Neural progenitor cell (in vitro differentiated cells): Measurements from ENCODE around the gene CRACR2B. TPM values are rescaled to one million over a fixed set of nuclear protein-coding genes. Genes with fewer than 3 reads are reported as not detected.

Experiments
- DNase-seq: peaks from one replicate; pipeline ENCODE4 v3.0.0-alpha.2; 2016; ENCODE audit warnings: low spot score
- H2AFZ ChIP-seq: fragments of 200-600 bp; sonication (generic); replicated peaks from 2 replicates; pipeline ENCODE4 v1.6.1; 2016; ENCODE audit warnings: antibody characterized with exemption
- H3F3A ChIP-seq: fragments of 200-600 bp; sonication (generic); 2 replicates; pipeline ENCODE4 v1.6.1; 2016; ENCODE audit warnings: antibody characterized with exemption, low read depth
- H3K27ac ChIP-seq: fragments of 200-600 bp; sonication (generic); 2 replicates; pipeline ENCODE4 v1.5.1; 2016; ENCODE audit warnings: mild to moderate bottlenecking
- H3K27me3 ChIP-seq: fragments of 200-600 bp; sonication (generic); 2 replicates; pipeline ENCODE4 v1.6.1; 2016; ENCODE audit warnings: mild to moderate bottlenecking, moderate library complexity
- H3K36me3 ChIP-seq: fragments of 200-600 bp; sonication (generic); 2 replicates; pipeline ENCODE4 v1.5.1; 2016
- H3K4me1 ChIP-seq: fragments of 200-600 bp; sonication (generic); 2 replicates; pipeline ENCODE4 v1.6.1; 2016; ENCODE audit warnings: mixed run types
- H3K4me2 ChIP-seq: fragments of 200-600 bp; sonication (generic); 2 replicates; pipeline ENCODE4 v1.6.1; 2016
- H3K4me3 ChIP-seq: fragments of 200-600 bp; sonication (generic); 2 replicates; pipeline ENCODE4 v1.5.1; 2016
- H3K79me2 ChIP-seq: fragments of 200-600 bp; sonication (generic); 2 replicates; pipeline ENCODE4 v1.6.1; 2016; ENCODE audit warnings: low read depth
- H3K9ac ChIP-seq: fragments of 200-600 bp; sonication (generic); 2 replicates; pipeline ENCODE4 v1.6.1; 2016
- H3K9me3 ChIP-seq: fragments of 200-600 bp; sonication (generic); 2 replicates; pipeline ENCODE4 v1.5.1; 2016; ENCODE audit warnings: low read depth
- H4K20me1 ChIP-seq: fragments of 200-600 bp; sonication (generic); 2 replicates; pipeline ENCODE4 v1.6.1; 2016; ENCODE audit warnings: low read depth
- H3K27ac Mint-ChIP-seq: 3 replicates; pipeline ENCODE4 v1.8.0; 2021; ENCODE audit warnings: mixed read lengths
- H3K27me3 Mint-ChIP-seq: 2 replicates; pipeline ENCODE4 v1.8.0; 2022; ENCODE audit warnings: low read depth, mild to moderate bottlenecking, inconsistent platforms, moderate library complexity, mixed read lengths; ENCODE audit not compliant: insufficient read depth
- H3K36me3 Mint-ChIP-seq: 3 replicates; pipeline ENCODE4 v1.8.0; 2021; ENCODE audit warnings: mixed read lengths
- H3K4me1 Mint-ChIP-seq: 3 replicates; pipeline ENCODE4 v1.8.0; 2021; ENCODE audit warnings: mixed read lengths
- H3K4me3 Mint-ChIP-seq: 3 replicates; pipeline ENCODE4 v1.8.0; 2021; ENCODE audit warnings: mild to moderate bottlenecking, moderate library complexity, mixed read lengths
- H3K9me3 Mint-ChIP-seq: 3 replicates; pipeline ENCODE4 v1.8.0; 2020; ENCODE audit warnings: mixed read lengths
- EZH2 ChIP-seq: fragments of 200-600 bp; sonication (generic); IDR thresholded peaks from 2 replicates; pipeline ENCODE4 v1.6.1; 2017; ENCODE audit warnings: antibody characterized with exemption, mild to moderate bottlenecking, moderate library complexity
- EZH2phosphoT487 ChIP-seq: fragments of 200-600 bp; sonication (generic); IDR thresholded peaks from 2 replicates; pipeline ENCODE4 v1.6.1; 2017; ENCODE audit warnings: antibody characterized with exemption
- total RNA-seq: library from RNA; depleted of rRNA; stranded (reverse); fragments of >200 nt; gene quantifications from 2 replicates; pipeline ENCODE4 v1.2.3, GENCODE V29; 2015; ENCODE audit warnings: low replicate concordance
- TF ChIP-seq, protein P1 (sequence below): fragments of 200-600 bp; sonication (generic); IDR thresholded peaks from 2 replicates; pipeline ENCODE4 v1.5.1; 2017; ENCODE audit warnings: antibody characterized with exemption, mild to moderate bottlenecking

Gene CRACR2B
- total RNA-seq, 1 donor from 2014 or later = 3.9 TPM

DNA sequence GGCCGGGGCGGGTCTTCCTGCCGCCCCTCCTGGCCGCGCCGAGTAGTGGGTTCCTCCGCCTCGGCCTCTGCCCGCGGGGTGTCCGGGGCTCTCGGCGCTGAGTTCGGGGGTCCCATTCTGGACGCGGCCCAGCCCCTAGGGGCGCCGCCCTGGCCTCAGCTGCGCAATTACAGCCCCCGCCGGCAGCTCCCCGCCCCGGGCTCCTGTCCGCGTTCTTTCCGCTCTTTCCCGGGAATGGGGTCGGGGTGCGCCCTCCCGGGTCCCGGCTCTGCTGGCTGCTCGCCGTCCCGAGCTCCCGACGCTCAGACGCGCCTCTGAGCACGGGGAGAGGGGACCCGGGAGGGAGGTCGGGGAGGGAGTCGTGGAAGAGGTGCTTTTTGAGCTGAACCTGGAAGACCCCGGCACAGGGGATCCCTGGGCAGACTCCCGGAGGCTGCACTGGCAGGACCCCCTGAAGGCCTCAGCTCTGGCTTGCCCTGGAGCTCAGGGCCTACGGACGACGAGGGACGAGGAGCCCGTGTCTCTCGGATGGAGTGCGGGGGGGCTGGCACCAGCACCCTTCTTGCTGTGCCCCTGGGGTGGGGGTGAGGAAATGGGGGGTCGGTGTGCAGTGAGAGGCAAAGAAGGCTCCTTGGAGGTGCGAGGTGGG, 15.5 kb downstream of the CRACR2B start:
- Mint-ChIP-seq H3K4me3 (peak overlapping the region; percentile 85), H3K9me3 (no peaks in the 10 kb centered on the region), H3K27ac (peak overlapping the region; percentile 17), H3K4me1 (peaks cover 33% of the 10 kb centered on the region), H3K27me3 (peaks cover 11% of the 10 kb centered on the region), H3K36me3 (peaks cover 3% of the 10 kb centered on the region)
- Histone ChIP-seq H3K4me3 (peak overlapping the region; percentile 96), H3K36me3 (no peaks in the 10 kb centered on the region), H3K4me2 (peak overlapping the region; percentile 97), H3K9ac (peak overlapping the region; percentile 21), H3K9me3 (no peaks in the 10 kb centered on the region), H3F3A (peaks cover 40% of the 10 kb centered on the region), H3K4me1 (peaks cover 30% of the 10 kb centered on the region), H4K20me1 (peaks cover 36% of the 10 kb centered on the region), H2AFZ (peak overlapping the region; percentile 94), H3K79me2 (peaks cover 23% of the 10 kb centered on the region), H3K27me3 (peaks cover 11% of the 10 kb centered on the region), H3K27ac (no peak overlapping the region)
- no peak for TF ChIP-seq EZH2phosphoT487
- TF ChIP-seq, protein P1, sequence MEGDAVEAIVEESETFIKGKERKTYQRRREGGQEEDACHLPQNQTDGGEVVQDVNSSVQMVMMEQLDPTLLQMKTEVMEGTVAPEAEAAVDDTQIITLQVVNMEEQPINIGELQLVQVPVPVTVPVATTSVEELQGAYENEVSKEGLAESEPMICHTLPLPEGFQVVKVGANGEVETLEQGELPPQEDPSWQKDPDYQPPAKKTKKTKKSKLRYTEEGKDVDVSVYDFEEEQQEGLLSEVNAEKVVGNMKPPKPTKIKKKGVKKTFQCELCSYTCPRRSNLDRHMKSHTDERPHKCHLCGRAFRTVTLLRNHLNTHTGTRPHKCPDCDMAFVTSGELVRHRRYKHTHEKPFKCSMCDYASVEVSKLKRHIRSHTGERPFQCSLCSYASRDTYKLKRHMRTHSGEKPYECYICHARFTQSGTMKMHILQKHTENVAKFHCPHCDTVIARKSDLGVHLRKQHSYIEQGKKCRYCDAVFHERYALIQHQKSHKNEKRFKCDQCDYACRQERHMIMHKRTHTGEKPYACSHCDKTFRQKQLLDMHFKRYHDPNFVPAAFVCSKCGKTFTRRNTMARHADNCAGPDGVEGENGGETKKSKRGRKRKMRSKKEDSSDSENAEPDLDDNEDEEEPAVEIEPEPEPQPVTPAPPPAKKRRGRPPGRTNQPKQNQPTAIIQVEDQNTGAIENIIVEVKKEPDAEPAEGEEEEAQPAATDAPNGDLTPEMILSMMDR = peak; percentile 28
- DNase-seq = no peak

DNA sequence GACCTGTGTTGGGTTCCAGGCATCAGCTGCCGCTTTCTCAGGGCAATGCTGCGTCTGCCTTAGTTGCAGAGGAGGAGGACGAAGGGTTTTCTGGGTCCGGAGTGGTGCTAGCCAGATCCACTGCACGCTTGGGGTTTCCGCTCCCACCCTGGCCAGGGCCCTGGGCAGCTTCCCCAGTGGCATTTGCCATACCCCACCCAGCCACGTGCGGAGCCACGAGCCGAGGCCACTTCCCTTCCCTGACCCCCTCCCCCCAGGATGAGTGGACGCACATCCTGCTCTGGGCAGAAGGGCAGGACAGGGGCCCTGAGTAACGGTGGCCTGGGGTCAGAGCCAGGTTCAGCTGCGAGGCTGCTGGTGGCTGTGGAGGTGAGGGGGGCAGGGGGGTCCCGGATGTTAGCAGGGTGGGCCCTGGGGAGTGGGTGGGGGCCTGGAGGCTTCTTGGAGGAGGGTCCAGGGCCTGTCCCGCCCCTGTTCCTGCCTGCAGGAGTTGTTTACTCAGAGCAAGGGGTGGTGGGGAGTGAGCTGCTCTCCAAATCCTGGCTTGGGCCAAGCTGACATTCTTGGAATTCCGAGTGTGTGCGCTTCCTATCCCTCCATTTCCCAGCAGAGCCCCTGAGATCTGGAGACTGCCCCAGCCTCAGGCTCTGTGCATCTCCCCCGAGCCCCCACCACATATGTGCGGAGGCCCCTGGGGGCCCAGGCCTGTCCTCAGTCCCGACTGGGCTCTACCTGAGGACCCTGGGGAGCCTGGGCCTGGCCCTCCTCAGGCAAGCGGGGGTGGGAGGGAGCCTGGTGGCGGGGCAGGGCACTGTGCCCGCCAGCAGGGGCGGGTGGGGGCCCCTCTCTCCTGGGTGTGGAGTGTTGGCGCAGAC, 16.3 kb downstream of the CRACR2B start:
- Histone ChIP-seq H3K4me1 (peaks cover 36% of the 10 kb centered on the region), H3K4me2 (peak overlapping the region; percentile 97), H2AFZ (no peak overlapping the region), H3K27ac (peak overlapping the region; percentile 75), H3F3A (peaks cover 40% of the 10 kb centered on the region), H3K36me3 (no peaks in the 10 kb centered on the region), H3K9ac (no peak overlapping the region), H4K20me1 (peaks cover 36% of the 10 kb centered on the region), H3K9me3 (no peaks in the 10 kb centered on the region), H3K27me3 (peaks cover 19% of the 10 kb centered on the region), H3K79me2 (peaks cover 23% of the 10 kb centered on the region), H3K4me3 (peak overlapping the region; percentile 96)
- Mint-ChIP-seq H3K27me3 (peaks cover 13% of the 10 kb centered on the region), H3K36me3 (no peaks in the 10 kb centered on the region), H3K4me3 (peak overlapping the region; percentile 85), H3K4me1 (peaks cover 37% of the 10 kb centered on the region), H3K9me3 (no peaks in the 10 kb centered on the region), H3K27ac (peak overlapping the region; percentile 17)
- peak; percentile 91 for DNase-seq
- TF ChIP-seq, protein P1 = peak; percentile 24
- TF ChIP-seq EZH2 = no peak

DNA sequence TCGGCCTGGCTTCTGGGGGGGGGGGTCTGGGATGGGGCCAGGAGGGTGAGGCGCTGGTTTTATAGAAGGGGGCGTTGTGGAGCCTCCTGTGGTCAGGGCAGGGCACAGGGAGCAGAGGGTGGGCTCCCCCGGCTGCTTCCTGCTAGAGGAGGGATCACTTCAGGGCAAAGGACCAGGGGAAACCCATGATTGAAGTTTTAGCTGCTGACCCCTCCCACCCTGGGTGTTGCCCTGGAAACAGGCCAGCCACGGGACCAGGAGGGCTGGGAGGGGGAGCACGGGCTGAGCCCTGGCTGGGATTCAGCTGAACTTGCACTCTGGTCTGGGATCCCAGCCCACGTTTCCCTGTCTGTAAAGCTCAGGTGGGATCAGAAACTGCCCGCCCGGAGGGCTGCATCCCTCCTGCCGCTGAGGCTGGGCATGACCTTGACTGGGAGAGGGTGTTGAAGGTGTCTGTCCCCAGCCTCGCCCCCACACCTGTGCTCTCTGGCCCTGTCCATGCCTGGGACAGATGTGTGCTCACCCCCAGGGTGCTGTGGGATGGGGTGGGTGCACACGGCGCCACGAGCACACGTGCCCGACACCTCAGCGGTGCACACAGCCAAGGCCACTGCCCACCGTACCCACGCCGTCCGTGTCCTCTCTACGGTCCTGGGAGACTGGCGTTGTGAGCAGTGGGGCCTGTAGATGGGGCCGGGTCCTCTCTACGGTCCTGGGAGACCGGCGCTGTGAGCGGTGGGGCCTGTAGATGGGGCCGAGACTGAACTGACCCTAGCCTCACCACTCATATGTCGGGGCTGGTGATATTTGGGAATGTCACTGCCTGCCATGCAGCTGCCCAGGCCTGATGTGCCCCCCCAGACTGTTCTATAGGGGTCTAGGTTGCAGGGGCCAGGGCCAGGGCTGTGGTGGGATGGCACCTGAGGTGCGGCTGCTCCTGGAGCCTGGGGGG, 17.2 kb downstream of the CRACR2B start:
- no peak overlapping the region for H3K27ac Mint-ChIP-seq

More for the DNA sequence above, 17.2 kb downstream of the CRACR2B start:
- Histone ChIP-seq H2AFZ (no peak overlapping the region), H3K27me3 (peaks cover 24% of the 10 kb centered on the region), H3K4me1 (peaks cover 38% of the 10 kb centered on the region), H3K9me3 (no peaks in the 10 kb centered on the region), H3K36me3 (no peaks in the 10 kb centered on the region), H4K20me1 (peaks cover 36% of the 10 kb centered on the region), H3K27ac (no peak overlapping the region), H3K9ac (no peak overlapping the region), H3K4me3 (peak overlapping the region; percentile 96), H3F3A (peaks cover 44% of the 10 kb centered on the region), H3K4me2 (peak overlapping the region; percentile 97), H3K79me2 (peaks cover 23% of the 10 kb centered on the region)
- H3K4me1 Mint-ChIP-seq = peaks cover 37% of the 10 kb centered on the region
- TF ChIP-seq, protein P1 = no peak
- TF ChIP-seq EZH2 (no peak), EZH2phosphoT487 (no peak)
- no peaks in the 10 kb centered on the region for H3K9me3 Mint-ChIP-seq
- H3K27me3 Mint-ChIP-seq = peaks cover 13% of the 10 kb centered on the region
- H3K4me3 Mint-ChIP-seq = peak overlapping the region; percentile 78
- H3K36me3 Mint-ChIP-seq = no peaks in the 10 kb centered on the region
- DNase-seq = peak; percentile 83
